ENCODE data around the gene PDE4B. TPM values are rescaled to one million over a fixed set of nuclear protein-coding genes. Genes with fewer than 3 reads are reported as not detected.

The PDE4B gene
- total RNA-seq, 1 donor from 2014 or later, result 10.6 TPM

- DNase-seq (no peak), ATAC-seq (ENCODE audit: poor library complexity) (peak; percentile 23)
- intact Hi-C loops (cut with DNase I), result no loop called here
Measured at GRCh38 chr1:66275601-66276023, 482.9 kb downstream of the PDE4B start.

GRCh38 chr1:66276218-66276617 is 483.5 kb downstream of the PDE4B start:
- no peak for ATAC-seq (ENCODE audit: poor library complexity)
- intact Hi-C loops (cut with DNase I), result no loop called here

GRCh38 chr1:66278260-66279021 is 485.7 kb downstream of the PDE4B start:
- no peak for ATAC-seq (ENCODE audit: poor library complexity)
- intact Hi-C loops (cut with DNase I), result no loop called here
- no peak for DNase-seq

More at GRCh38 chr1:66276218-66276617, 483.5 kb downstream of the PDE4B start:
- no peak for DNase-seq

GRCh38 chr1:66281808-66282207 is 489.1 kb downstream of the PDE4B start:
- no peak for ATAC-seq (ENCODE audit: poor library complexity)
- intact Hi-C loops (cut with DNase I), result no loop called here
- DNase-seq, result no peak

GRCh38 chr1:66282343-66282852 is 489.7 kb downstream of the PDE4B start:
- ATAC-seq (ENCODE audit: poor library complexity) (peak; percentile 26), DNase-seq (no peak)
- intact Hi-C loops (cut with DNase I), result no loop called here

GRCh38 chr1:66282891-66283621 is 490.4 kb downstream of the PDE4B start:
- intact Hi-C loops (cut with DNase I), result no loop called here
- DNase-seq (no peak), ATAC-seq (ENCODE audit: poor library complexity) (no peak)

GRCh38 chr1:66283622-66284041 is 490.9 kb downstream of the PDE4B start:
- intact Hi-C loops (cut with DNase I), result no loop called here
- no peak for DNase-seq
- no peak for ATAC-seq (ENCODE audit: poor library complexity)

GRCh38 chr1:66284746-66285145 is 492.1 kb downstream of the PDE4B start:
- intact Hi-C loops (cut with DNase I), result no loop called here
- ATAC-seq (ENCODE audit: poor library complexity) (no peak), DNase-seq (no peak)

GRCh38 chr1:66285618-66286270 is 493.0 kb downstream of the PDE4B start:
- DNase-seq, result no peak
- no peak for ATAC-seq (ENCODE audit: poor library complexity)
- intact Hi-C loops (cut with DNase I), result no loop called here

- DNase-seq (no peak), ATAC-seq (ENCODE audit: poor library complexity) (no peak)
- intact Hi-C loops (cut with DNase I), result no loop called here
Measured at GRCh38 chr1:66286307-66286706, 493.6 kb downstream of the PDE4B start.

GRCh38 chr1:66288048-66288447 is 495.4 kb downstream of the PDE4B start:
- no peak for DNase-seq
- no peak for ATAC-seq (ENCODE audit: poor library complexity)
- intact Hi-C loops (cut with DNase I), result no loop called here

GRCh38 chr1:66290761-66291530 is 498.3 kb downstream of the PDE4B start:
- ATAC-seq (ENCODE audit: poor library complexity) (no peak), DNase-seq (no peak)
- intact Hi-C loops (cut with DNase I), result no loop called here

- DNase-seq (no peak), ATAC-seq (ENCODE audit: poor library complexity) (no peak)
- intact Hi-C loops (cut with DNase I), result no loop called here
Measured at GRCh38 chr1:66291531-66291864, 498.8 kb downstream of the PDE4B start.

- ATAC-seq (ENCODE audit: poor library complexity) (no peak), DNase-seq (no peak)
- intact Hi-C loops (cut with DNase I), result no loop called here
Measured at GRCh38 chr1:66292305-66292704, 499.6 kb downstream of the PDE4B start.

- DNase-seq (no peak), ATAC-seq (ENCODE audit: poor library complexity) (peak; percentile 24)
- intact Hi-C loops (cut with DNase I), result no loop called here
Measured at GRCh38 chr1:66292944-66293343, 500.2 kb downstream of the PDE4B start.

- DNase-seq (no peak), ATAC-seq (ENCODE audit: poor library complexity) (peak; percentile 77)
- intact Hi-C loops (cut with DNase I), result no loop called here
Measured at GRCh38 chr1:66294707-66295370, 502.1 kb downstream of the PDE4B start.

GRCh38 chr1:66295803-66296202 is 503.1 kb downstream of the PDE4B start:
- DNase-seq (no peak), ATAC-seq (ENCODE audit: poor library complexity) (no peak)
- intact Hi-C loops (cut with DNase I), result no loop called here

GRCh38 chr1:66296370-66296769 is 503.7 kb downstream of the PDE4B start:
- ATAC-seq (ENCODE audit: poor library complexity), result no peak
- no peak for DNase-seq
- intact Hi-C loops (cut with DNase I), result no loop called here

All from Right ventricle myocardium superior (tissue), 1 donor.